T-helper 17 cell (primary cell): ENCODE data around the gene TRIM4. TPM values are rescaled to one million over a fixed set of nuclear protein-coding genes. Genes with fewer than 3 reads are reported as not detected.
"Not testable (repeated sequence)": the region's sequence is repeated elsewhere in the genome, so short reads cannot be mapped to it uniquely, and the experiment has no call there.

Experiments
- ATAC-seq: fragments of 150-1000 bp; cut with Tn5 transposase; 2 replicates; pipeline ENCODE4 v1.10.0; 2021; ENCODE audit warnings: mild to moderate bottlenecking, moderate library complexity
- DNase-seq, 3 donors: peaks; one replicate each; pipeline versions ENCODE4 v3.0.0 to v3.0.0-alpha.2; 2020 to 2021
- H3K9me3 ChIP-seq: one replicate; pipeline ENCODE4 v1.7.0; 2013; ENCODE audit warnings: low read length, mild to moderate bottlenecking; ENCODE audit not compliant: control insufficient read depth, poor library complexity, severe bottlenecking
- H3K27ac Mint-ChIP-seq: one replicate; pipeline ENCODE4 v1.8.0; 2022; ENCODE audit warnings: mild to moderate bottlenecking, moderate library complexity, mixed read lengths
- H3K27me3 Mint-ChIP-seq: one replicate; pipeline ENCODE4 v1.8.0; 2022; ENCODE audit warnings: mixed read lengths
- H3K36me3 Mint-ChIP-seq: one replicate; pipeline ENCODE4 v1.8.0; 2022; ENCODE audit warnings: low read depth, mixed read lengths
- H3K4me1 Mint-ChIP-seq: one replicate; pipeline ENCODE4 v1.8.0; 2022; ENCODE audit warnings: mild to moderate bottlenecking, mixed read lengths
- H3K4me3 Mint-ChIP-seq: one replicate; pipeline ENCODE4 v1.8.0; 2022; ENCODE audit warnings: mild to moderate bottlenecking, moderate library complexity, mixed read lengths
- total RNA-seq, 4 donors: library from RNA in 2 of 4; stranded (reverse) in 2 of 4; gene quantifications; one replicate each; pipeline ENCODE4 v1.2.3 and lab custom pipeline; 2022 to 2026

TRIM4 gene
- total RNA-seq, 2 donors from 2014 or later = 25.3 to 27.2 TPM

DNA sequence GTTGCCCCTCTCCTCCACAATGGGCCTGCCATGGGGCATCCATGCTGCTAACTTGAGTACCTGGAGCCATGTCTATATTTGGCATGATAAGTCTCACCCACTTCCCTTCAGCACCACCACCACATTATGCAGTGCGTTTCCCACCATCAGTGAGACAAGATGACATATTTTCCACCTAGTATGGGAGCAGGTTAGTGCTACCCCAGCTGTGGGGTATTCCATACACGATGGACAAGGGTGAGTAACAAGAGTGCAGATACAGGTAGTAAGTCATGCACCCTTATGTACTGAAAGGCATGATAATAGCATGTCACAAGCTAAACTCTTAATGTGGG, 21.3 kb downstream of the TRIM4 start:
- H3K27ac Mint-ChIP-seq = no peak overlapping the region
- DNase-seq = no peak
- H3K4me1 Mint-ChIP-seq = peaks cover 6% of the 10 kb centered on the region
- H3K36me3 Mint-ChIP-seq = peaks cover 11% of the 10 kb centered on the region
- H3K9me3 ChIP-seq = no peaks in the 10 kb centered on the region
- no peak overlapping the region for H3K4me3 Mint-ChIP-seq
- H3K27me3 Mint-ChIP-seq = no peaks in the 10 kb centered on the region
- ATAC-seq = no peak

DNA sequence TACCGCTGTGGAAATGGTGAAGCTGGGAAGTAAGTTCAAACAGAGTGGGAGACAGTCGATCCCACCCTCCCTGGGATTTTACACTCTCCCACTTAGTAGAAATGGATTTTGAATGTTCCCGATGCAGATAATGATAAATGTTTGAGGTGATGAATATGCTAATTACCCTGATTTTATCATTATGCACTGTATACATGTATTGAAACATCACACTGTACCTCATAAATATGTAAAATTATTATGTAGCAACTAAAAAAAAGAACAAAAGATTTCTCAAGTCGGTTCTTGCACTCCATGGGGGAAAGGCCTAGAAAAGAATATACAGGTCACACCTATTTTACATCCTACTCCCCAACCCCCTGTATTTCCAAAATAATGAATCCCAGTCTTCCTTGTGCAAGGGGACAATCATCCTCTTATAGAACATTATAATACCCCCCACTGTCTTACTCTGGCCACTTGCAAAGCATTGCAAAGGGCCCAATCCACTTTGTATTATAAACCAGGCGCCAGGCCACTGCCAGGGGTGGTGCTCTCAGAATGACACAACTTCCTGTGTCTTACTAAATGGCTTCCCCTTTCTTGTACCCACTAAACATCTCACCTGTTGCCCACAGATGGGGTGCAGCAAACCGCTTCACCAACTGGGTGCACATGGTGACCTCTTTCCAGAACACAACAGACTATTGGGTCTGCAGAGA, 21.9 kb downstream of the TRIM4 start:
- H3K4me3 Mint-ChIP-seq = no peak overlapping the region
- ATAC-seq (no peak), DNase-seq (no peak)
- no peaks in the 10 kb centered on the region for H3K27me3 Mint-ChIP-seq
- no peak overlapping the region for H3K27ac Mint-ChIP-seq
- H3K9me3 ChIP-seq = no peaks in the 10 kb centered on the region
- peaks cover 2% of the 10 kb centered on the region for H3K4me1 Mint-ChIP-seq
- peaks cover 9% of the 10 kb centered on the region for H3K36me3 Mint-ChIP-seq

DNA sequence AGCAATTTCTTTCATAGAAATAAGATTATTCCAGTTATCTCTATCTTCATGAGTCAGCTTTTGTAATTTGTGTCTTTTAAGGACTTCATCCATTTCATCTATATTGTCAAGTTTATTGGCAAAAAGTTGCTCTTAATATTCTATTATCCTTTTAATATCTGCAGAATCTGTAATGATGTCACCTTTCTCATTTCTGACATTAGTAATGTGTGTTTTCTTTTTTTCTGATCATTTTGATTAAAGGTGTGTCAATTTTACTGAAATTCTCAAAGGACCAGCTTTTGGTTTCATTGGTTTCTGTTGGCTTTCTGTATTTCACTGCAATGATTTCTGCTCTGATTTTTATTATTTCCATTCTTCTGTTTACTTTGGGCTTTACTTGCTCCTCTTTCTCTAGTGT, 24.6 kb downstream of the TRIM4 start:
- no peaks in the 10 kb centered on the region for H3K9me3 ChIP-seq
- H3K36me3 Mint-ChIP-seq = peaks cover 4% of the 10 kb centered on the region
- H3K4me1 Mint-ChIP-seq = peaks cover 2% of the 10 kb centered on the region
- DNase-seq (no peak), ATAC-seq (no peak)
- H3K27me3 Mint-ChIP-seq = no peaks in the 10 kb centered on the region
- H3K27ac Mint-ChIP-seq = no peak overlapping the region
- no peak overlapping the region for H3K4me3 Mint-ChIP-seq

DNA sequence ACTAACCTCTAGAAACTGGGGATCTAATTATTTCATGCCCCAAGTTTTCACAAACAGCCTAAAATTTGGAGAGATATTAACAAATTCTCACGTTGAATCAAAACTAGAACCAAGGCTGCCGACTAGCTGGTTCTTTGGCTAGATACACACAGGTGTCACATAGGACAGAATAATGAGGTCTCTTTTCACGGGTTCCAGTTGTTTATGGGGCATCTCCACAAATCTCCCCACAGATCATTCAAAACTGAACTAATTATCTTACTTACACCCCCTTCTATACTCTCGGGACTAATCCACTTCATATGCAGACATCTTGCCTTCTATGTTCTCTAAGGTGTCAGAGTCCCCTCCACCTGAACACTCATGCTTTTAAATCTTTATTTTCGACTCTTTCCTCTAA, 26.1 kb downstream of the TRIM4 start:
- no peaks in the 10 kb centered on the region for H3K9me3 ChIP-seq
- Mint-ChIP-seq H3K27me3 (no peaks in the 10 kb centered on the region), H3K36me3 (peaks cover 7% of the 10 kb centered on the region), H3K27ac (peak overlapping the region; percentile 21), H3K4me1 (no peaks in the 10 kb centered on the region), H3K4me3 (no peak overlapping the region)
- ATAC-seq = no peak
- no peak for DNase-seq

DNA sequence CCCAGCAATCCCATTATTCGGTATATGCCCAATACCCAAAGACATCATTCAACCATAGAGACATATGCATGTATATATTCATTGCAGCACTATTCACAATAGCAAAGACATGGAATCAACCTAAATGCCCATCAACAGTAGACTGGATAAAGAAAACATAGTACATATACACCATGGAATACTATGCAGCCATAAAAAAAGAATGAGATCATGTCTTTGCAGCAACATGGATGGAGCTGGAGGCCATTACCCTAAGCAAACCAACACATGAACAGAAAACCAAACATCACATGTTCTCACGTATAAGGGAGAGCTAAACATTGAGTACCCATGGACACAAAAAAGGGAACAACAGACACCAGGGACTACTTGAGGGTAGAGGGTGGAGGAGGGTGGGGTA, 29.0 kb downstream of the TRIM4 start:
- H3K36me3 Mint-ChIP-seq, H3K27ac Mint-ChIP-seq, H3K4me3 Mint-ChIP-seq, H3K4me1 Mint-ChIP-seq, DNase-seq, H3K9me3 ChIP-seq, ATAC-seq, H3K27me3 Mint-ChIP-seq: not testable (repeated sequence)

DNA sequence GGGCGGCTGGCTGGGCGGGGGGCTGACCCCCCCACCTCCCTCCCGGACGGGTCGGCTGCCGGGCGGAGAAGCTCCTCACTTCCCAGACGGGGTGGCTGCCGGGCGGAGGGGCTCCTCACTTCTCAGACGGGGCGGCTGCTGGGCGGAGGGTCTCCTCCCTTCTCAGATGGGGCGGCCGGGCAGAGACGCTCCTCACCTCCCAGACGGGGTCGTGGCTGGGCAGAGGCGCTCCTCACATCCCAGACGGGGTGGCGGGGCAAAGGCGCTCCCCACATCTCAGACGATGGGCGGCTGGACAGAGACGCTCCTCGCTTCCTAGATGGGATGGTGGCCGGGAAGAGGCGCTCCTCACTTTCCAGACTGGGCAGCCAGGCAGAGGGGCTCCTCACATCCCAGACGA, 31.0 kb downstream of the TRIM4 start:
- H3K4me3 Mint-ChIP-seq, H3K27me3 Mint-ChIP-seq, H3K27ac Mint-ChIP-seq, H3K36me3 Mint-ChIP-seq, DNase-seq, ATAC-seq, H3K9me3 ChIP-seq, H3K4me1 Mint-ChIP-seq: not testable (repeated sequence)

DNA sequence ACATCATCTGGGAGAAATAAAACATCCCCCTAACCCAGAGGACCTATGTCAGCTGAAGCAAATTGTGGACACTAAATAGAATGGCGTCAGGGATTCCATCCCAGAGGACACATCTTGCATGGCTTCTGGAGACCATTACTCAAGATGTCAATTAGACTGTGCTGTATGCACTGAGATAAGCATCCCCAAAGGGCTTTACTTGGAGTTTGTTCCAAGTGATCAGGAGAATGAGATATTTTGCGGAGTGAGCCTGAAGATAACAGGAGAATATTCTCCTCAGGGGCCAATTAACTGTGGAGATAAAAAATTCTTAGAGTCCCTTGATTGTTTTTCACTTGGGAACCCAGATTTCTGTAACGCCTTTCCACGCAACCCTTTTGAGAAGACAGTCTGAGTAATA, 38.0 kb downstream of the TRIM4 start:
- no peaks in the 10 kb centered on the region for H3K9me3 ChIP-seq
- no peak overlapping the region for H3K27ac Mint-ChIP-seq
- DNase-seq (no peak), ATAC-seq (no peak)
- H3K4me3 Mint-ChIP-seq = no peak overlapping the region
- H3K27me3 Mint-ChIP-seq = no peaks in the 10 kb centered on the region
- peaks cover 14% of the 10 kb centered on the region for H3K4me1 Mint-ChIP-seq
- peaks cover 10% of the 10 kb centered on the region for H3K36me3 Mint-ChIP-seq

DNA sequence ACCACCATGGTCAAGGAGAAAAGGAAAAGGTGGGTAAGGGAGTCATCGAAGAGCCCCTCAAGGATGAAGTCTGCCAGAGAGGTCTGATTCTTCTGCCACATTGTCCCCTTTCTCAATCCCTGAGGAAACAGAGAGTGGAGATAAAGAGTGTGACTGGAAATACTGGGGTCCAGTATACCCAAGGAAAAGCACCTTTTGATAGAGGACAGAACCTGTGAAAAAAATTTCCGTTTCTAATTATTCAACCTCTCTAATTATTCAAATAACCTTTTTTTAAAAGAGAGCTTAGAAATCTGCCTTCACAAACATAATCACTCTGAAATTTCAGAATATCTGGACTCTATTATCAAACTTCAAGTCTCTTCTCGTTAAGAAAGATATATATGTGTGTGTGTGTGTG, 42.4 kb downstream of the TRIM4 start, which contains the start of gene OR2AE1:
Gene OR2AE1 (minus strand): TSS at position 101 of the 400 bp plus-strand sequence. CDS start 0 bp downstream, at position 101.
- DNase-seq (no peak), ATAC-seq (no peak)
- no peak within 1 kb of the TSS for H3K27ac Mint-ChIP-seq
- peaks cover 7% of the 10 kb centered on the region for H3K36me3 Mint-ChIP-seq
- H3K27me3 Mint-ChIP-seq = peaks cover 5% of the 10 kb centered on the region
- no peaks in the 10 kb centered on the region for H3K9me3 ChIP-seq
- H3K4me1 Mint-ChIP-seq = peaks cover 6% of the 10 kb centered on the region
- H3K4me3 Mint-ChIP-seq = no peak within 1 kb of the TSS

DNA sequence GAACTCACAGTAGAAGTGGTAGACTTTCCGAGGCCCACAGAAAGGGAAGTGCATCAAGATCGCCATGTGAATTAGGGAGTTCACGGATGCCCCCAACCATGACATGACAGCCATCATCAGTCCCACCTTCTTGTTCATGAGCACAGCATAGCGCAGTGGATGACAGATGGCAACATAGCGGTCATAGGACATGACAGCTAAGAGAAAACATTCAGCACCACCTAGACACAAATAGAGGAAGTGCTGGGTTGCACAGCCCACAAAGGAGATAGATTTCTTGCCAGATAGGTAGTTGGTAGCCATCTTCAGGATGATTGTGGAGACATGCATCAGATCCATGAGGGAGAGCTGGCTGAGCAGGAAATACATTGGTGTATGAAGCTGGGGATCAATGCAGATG, 42.8 kb downstream of the TRIM4 start:
- ATAC-seq (no peak), DNase-seq (no peak)
- H3K27me3 Mint-ChIP-seq = peaks cover 8% of the 10 kb centered on the region
- H3K27ac Mint-ChIP-seq = no peak overlapping the region
- no peaks in the 10 kb centered on the region for H3K9me3 ChIP-seq
- H3K4me3 Mint-ChIP-seq = no peak overlapping the region
- H3K36me3 Mint-ChIP-seq = peaks cover 7% of the 10 kb centered on the region
- H3K4me1 Mint-ChIP-seq = peaks cover 6% of the 10 kb centered on the region

DNA sequence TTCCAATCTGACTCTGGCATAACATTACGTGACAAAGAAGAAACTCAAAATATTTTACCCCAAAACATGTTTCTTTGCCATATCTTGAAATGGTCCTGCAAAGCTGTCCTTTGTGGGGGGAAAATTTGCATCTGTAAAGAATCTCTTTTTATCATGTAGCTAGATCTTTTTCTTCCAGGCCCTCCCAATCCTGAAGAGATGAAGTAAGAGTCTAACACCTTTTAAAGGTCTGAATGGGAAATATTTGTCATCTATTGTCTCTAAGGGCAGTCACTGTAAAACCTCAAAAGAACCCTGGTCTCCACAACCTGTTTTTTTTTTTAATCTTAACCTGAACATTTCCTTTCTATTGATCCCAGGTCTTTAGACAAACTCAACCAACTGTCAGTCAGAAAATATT, 51.1 kb downstream of the TRIM4 start:
- Mint-ChIP-seq H3K4me1 (peaks cover 2% of the 10 kb centered on the region), H3K27me3 (peaks cover 28% of the 10 kb centered on the region), H3K4me3 (no peak overlapping the region), H3K36me3 (no peaks in the 10 kb centered on the region), H3K27ac (no peak overlapping the region)
- no peak for ATAC-seq
- no peak for DNase-seq
- H3K9me3 ChIP-seq = no peaks in the 10 kb centered on the region

DNA sequence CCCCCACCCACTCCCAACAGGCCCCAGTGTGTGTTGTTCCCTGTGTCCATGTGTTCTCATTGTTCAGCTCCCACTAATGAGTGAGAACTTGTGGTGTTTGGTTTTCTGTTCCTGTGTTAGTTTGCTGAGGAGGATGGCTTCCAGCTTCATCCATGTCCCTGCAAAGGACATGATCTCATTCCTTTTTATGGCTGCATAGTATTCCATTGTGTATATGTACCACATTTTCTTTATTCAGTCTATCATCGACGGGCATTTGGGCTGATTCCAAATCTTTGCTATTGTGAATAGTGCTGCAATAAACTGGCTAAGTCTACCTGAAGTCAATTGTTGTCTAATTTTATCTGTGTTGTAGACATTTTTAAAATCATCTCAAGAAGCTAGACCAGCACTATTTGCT, 51.9 kb downstream of the TRIM4 start:
- H3K4me1 Mint-ChIP-seq, ATAC-seq, H3K27ac Mint-ChIP-seq, H3K9me3 ChIP-seq, DNase-seq, H3K4me3 Mint-ChIP-seq, H3K36me3 Mint-ChIP-seq: not testable (repeated sequence)
- H3K27me3 Mint-ChIP-seq = peaks cover 28% of the 10 kb centered on the region

DNA sequence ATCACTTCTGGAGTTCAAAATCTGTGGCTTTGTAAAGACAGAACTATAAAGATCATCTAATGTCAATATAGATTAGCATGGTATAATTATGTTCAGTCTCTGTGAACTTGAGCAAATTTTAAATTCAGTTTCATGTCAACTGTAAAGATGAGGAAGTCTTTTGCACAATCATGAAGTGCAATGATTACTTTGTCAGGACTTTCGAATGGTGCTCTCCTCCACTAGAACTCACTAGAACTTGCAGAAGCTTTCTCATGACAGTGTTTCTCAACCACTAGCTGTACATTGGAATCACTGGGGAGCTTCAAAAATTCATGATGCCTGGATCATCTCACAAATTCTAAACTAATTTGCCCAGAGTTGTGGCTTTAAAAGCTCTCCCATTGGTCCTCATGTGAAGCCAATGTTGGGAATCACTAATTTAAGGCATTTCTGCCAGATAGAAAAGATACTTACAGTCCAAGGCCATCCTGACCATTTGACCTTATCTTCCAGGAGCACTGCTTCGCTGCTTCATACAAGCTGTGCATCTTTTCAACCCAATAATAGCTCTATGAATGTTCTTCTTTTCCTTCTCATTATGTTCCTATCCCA, 55.4 kb downstream of the TRIM4 start:
- Mint-ChIP-seq H3K36me3 (no peaks in the 10 kb centered on the region), H3K4me3 (no peak overlapping the region), H3K4me1 (peaks cover 2% of the 10 kb centered on the region), H3K27ac (no peak overlapping the region), H3K27me3 (peaks cover 34% of the 10 kb centered on the region)
- H3K9me3 ChIP-seq = no peaks in the 10 kb centered on the region
- DNase-seq (no peak), ATAC-seq (no peak)

DNA sequence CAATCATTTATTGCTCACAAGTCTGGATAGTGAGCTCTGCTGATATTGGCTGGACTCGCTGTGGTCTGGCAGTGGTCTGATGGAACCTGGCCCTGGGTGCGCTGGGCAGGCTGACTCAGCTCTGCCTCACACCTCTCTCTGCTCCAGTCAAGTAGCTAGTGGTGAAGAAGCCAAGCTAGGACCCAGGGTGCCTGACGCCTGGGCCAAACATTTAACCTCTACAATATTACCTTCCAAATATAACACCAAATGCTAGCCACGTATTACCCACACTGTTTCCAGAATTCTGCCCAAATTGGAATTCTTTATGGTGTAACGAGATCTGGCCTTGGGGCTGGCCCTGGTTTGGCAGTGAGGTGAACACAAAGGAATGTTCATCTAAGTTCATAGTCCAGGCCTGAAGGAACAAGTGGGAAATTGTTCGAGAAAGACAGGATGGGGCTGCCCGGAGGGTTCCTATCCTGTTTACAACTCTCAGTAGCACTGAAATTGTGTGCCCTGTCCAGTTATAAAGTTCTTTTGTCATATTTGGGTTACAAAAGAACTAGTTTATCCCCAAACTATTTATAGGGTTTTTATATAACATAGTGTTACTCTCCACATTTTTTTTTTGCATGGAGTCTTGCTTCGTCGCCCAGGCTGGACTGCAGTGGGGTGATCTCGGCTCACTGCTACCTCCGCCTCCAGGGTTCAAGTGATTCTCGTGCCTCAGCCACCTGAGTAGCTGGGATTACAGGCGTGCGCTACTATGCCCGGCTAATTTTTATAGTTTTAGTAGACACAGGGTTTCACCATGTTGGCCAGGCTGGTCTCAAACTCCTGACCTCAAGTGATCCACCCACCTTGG, 58.8 kb downstream of the TRIM4 start:
- Mint-ChIP-seq H3K4me3 (no peak overlapping the region), H3K36me3 (no peaks in the 10 kb centered on the region), H3K4me1 (no peaks in the 10 kb centered on the region), H3K27me3 (peaks cover 40% of the 10 kb centered on the region), H3K27ac (no peak overlapping the region)
- no peak for ATAC-seq
- H3K9me3 ChIP-seq = no peaks in the 10 kb centered on the region
- no peak for DNase-seq
